C4-2B (cell line): ENCODE data around the gene BNC2.

Experiments
- H3K27ac ChIP-seq: fragments of 450-650 bp; 2 replicates; pipeline ENCODE4 v1.5.1; 2017
- CTCF ChIP-seq: fragments of 450-650 bp; conservative IDR thresholded peaks from 2 replicates; pipeline ENCODE4 v1.5.1; 2017; ENCODE audit warnings: mild to moderate bottlenecking
- ZFX ChIP-seq: fragments of 450-650 bp; IDR thresholded peaks from 2 replicates; pipeline ENCODE4 v1.6.1; 2017

BNC2 gene

GRCh38 chr9:16585591-16585990 lies 284.9 kb downstream of the BNC2 start:
- TF ChIP-seq ZFX: no peak
- no peak for TF ChIP-seq CTCF
- no peak overlapping the region for H3K27ac ChIP-seq

- TF ChIP-seq CTCF (no peak), ZFX (no peak)
- H3K27ac ChIP-seq: no peak overlapping the region
Observed at GRCh38 chr9:16579872-16580432, 290.5 kb downstream of the BNC2 start.

GRCh38 chr9:16575986-16576245 lies 294.6 kb downstream of the BNC2 start:
- H3K27ac ChIP-seq: no peak overlapping the region
- TF ChIP-seq ZFX (no peak), CTCF (no peak)

- no peak overlapping the region for H3K27ac ChIP-seq
- no peak for TF ChIP-seq ZFX
- TF ChIP-seq CTCF: peak; percentile 69
Observed at GRCh38 chr9:16575142-16575985, 295.1 kb downstream of the BNC2 start.

GRCh38 chr9:16572005-16572734 lies 298.3 kb downstream of the BNC2 start:
- no peak overlapping the region for H3K27ac ChIP-seq

GRCh38 chr9:16571127-16571802 lies 299.2 kb downstream of the BNC2 start:
- no peak overlapping the region for H3K27ac ChIP-seq

More at GRCh38 chr9:16572005-16572734, 298.3 kb downstream of the BNC2 start:
- no peak for TF ChIP-seq ZFX

More at GRCh38 chr9:16571127-16571802, 299.2 kb downstream of the BNC2 start:
- TF ChIP-seq ZFX (no peak), CTCF (no peak)
